ENCODE results near the gene MYO3B. TPM values are rescaled to one million over a fixed set of nuclear protein-coding genes. Genes with fewer than 3 reads are reported as not detected.

The MYO3B gene
- total and polyA plus RNA-seq, 2 donors (not counting 1 experiment from before 2014, with no cell fraction given), result not detected

DNA sequence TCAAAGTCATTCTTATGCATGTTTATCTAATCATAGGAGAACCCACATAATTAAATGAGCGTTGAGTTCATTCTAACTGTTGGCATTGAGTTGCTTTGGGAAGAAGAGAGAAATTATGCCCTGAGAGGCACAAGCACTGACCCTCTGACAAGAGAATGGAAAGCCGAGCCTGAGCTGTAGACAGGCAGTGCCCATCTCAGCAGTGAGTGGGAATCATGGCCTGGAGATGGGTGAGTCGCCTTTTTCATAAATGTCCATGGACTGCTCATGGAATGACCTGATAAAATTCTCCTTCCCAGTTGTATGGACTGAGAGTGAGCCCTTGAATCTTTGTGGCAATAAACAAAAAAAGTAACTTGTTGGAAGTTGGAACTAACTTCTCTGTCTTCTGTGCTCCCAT lies 21.4 kb upstream of the MYO3B start:
- Histone ChIP-seq H3K4me1 (ENCODE audit: control insufficient read depth in 2 of 2, insufficient read depth in 2 of 2, low read length in 2 of 2) (no peaks in the 10 kb centered on the region), H3K79me2 (ENCODE audit: control insufficient read depth, insufficient read depth, low read length) (no peaks in the 10 kb centered on the region), H3K9me3 (ENCODE audit: control extremely low read depth in 1 of 3, control insufficient read depth in 2 of 3, insufficient read depth in 1 of 3, low read length in 2 of 3) (peaks cover 0 to 3% (median 0%) of the 10 kb centered on the region in 3 donors), H3K36me3 (replicated peaks in 1 of 2; ENCODE audit: control extremely low read depth in 1 of 2, control insufficient read depth in 1 of 2, extremely low read depth in 1 of 2, insufficient read depth in 2 of 2, low read length in 1 of 2) (no peaks in the 10 kb centered on the region), H3K27ac (ENCODE audit: low read length in 2 of 2) (no peak overlapping the region), H3K4me3 (ENCODE audit: control extremely low read depth in 1 of 5, extremely low read depth in 1 of 5, insufficient read depth in 1 of 5, low read depth in 2 of 5, low read length in 4 of 5) (no peak overlapping the region), H3K4me2 (replicated peaks; ENCODE audit: low read depth, low read length, poor library complexity, severe bottlenecking) (no peak overlapping the region), H4K20me1 (ENCODE audit: control insufficient read depth, insufficient read depth, low read length, poor library complexity, severe bottlenecking) (no peaks in the 10 kb centered on the region), H3K27me3 (replicated peaks in 1 of 4; ENCODE audit: control extremely low read depth in 1 of 4, control insufficient read depth in 3 of 4, insufficient read depth in 4 of 4, low read length in 3 of 4) (no peaks in the 10 kb centered on the region), H3K9ac (ENCODE audit: low read length) (no peak overlapping the region), H2AFZ (ENCODE audit: insufficient read depth, low read depth, low read length, poor library complexity, severe bottlenecking) (no peak overlapping the region)
- intact Hi-C loops (cut with micrococcal nuclease), result no loop called here
- DNase-seq, result no peak
- TF ChIP-seq, protein P1, sequence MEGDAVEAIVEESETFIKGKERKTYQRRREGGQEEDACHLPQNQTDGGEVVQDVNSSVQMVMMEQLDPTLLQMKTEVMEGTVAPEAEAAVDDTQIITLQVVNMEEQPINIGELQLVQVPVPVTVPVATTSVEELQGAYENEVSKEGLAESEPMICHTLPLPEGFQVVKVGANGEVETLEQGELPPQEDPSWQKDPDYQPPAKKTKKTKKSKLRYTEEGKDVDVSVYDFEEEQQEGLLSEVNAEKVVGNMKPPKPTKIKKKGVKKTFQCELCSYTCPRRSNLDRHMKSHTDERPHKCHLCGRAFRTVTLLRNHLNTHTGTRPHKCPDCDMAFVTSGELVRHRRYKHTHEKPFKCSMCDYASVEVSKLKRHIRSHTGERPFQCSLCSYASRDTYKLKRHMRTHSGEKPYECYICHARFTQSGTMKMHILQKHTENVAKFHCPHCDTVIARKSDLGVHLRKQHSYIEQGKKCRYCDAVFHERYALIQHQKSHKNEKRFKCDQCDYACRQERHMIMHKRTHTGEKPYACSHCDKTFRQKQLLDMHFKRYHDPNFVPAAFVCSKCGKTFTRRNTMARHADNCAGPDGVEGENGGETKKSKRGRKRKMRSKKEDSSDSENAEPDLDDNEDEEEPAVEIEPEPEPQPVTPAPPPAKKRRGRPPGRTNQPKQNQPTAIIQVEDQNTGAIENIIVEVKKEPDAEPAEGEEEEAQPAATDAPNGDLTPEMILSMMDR (IDR thresholded peaks at IDR 0.05), result no peak
- TF ChIP-seq EZH2 (IDR thresholded peaks at IDR 0.05; ENCODE audit: borderline replicate concordance, insufficient read depth, low read depth, low read length, poor library complexity, severe bottlenecking), result no peak
- CTCF ChIA-PET, result no interaction called here
- Mint-ChIP-seq H3K4me1 (peaks cover 4% of the 10 kb centered on the region), H3K9me3 (ENCODE audit: insufficient read depth) (no peaks in the 10 kb centered on the region), H3K27ac (no peak overlapping the region), H3K4me3 (no peak overlapping the region), H3K27me3 (no peaks in the 10 kb centered on the region)
- 95% methylated on average over 2 of the region's 3 CpGs for WGBS (ENCODE audit: insufficient coverage)
- ATAC-seq (ENCODE audit: low read depth), result no peak
- POLR2A ChIA-PET, result no interaction called here

DNA sequence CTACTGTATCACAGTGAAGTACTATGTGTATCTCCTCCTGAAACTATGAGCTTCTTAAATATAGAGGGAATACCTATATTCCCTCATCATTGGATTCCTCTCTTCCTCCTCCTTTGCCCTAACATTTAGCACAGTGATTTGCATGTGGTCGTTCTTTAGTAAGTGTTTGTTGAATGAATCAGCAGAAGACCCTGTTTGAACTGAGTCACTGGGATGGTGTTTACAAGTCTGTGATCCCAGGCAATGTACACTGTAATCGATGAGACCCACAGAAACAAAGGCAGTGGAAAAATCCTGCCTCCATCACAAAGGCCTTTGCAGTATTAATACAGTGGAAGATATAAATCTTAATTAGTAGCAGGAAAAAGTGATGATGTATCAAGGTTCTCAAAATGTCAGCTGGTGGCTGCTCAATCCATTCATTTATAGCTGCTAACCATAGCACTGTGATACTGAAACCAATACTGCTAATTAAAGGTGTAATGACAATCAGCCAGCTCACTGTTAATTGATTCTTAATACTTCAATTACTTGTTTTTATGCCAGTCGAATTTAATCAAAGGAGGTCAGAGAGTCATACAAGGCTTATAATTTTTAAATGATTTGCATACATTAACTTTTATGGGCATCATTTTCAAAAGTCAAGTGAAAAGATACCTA lies 20.8 kb upstream of the MYO3B start:
- Histone ChIP-seq H3K27me3 (replicated peaks in 1 of 4; ENCODE audit: control extremely low read depth in 1 of 4, control insufficient read depth in 3 of 4, insufficient read depth in 4 of 4, low read length in 3 of 4) (no peaks in the 10 kb centered on the region), H3K4me3 (ENCODE audit: control extremely low read depth in 1 of 5, extremely low read depth in 1 of 5, insufficient read depth in 1 of 5, low read depth in 2 of 5, low read length in 4 of 5) (no peak overlapping the region), H3K9ac (ENCODE audit: low read length) (no peak overlapping the region), H3K79me2 (ENCODE audit: control insufficient read depth, insufficient read depth, low read length) (no peaks in the 10 kb centered on the region), H4K20me1 (ENCODE audit: control insufficient read depth, insufficient read depth, low read length, poor library complexity, severe bottlenecking) (no peaks in the 10 kb centered on the region), H3K9me3 (ENCODE audit: control extremely low read depth in 1 of 3, control insufficient read depth in 2 of 3, insufficient read depth in 1 of 3, low read length in 2 of 3) (peaks cover 0 to 3% (median 0%) of the 10 kb centered on the region in 3 donors), H3K27ac (ENCODE audit: low read length in 2 of 2) (no peak overlapping the region), H3K36me3 (replicated peaks in 1 of 2; ENCODE audit: control extremely low read depth in 1 of 2, control insufficient read depth in 1 of 2, extremely low read depth in 1 of 2, insufficient read depth in 2 of 2, low read length in 1 of 2) (no peaks in the 10 kb centered on the region), H3K4me2 (replicated peaks; ENCODE audit: low read depth, low read length, poor library complexity, severe bottlenecking) (no peak overlapping the region), H3K4me1 (ENCODE audit: control insufficient read depth in 2 of 2, insufficient read depth in 2 of 2, low read length in 2 of 2) (no peaks in the 10 kb centered on the region), H2AFZ (ENCODE audit: insufficient read depth, low read depth, low read length, poor library complexity, severe bottlenecking) (no peak overlapping the region)
- TF ChIP-seq EZH2 (IDR thresholded peaks at IDR 0.05; ENCODE audit: borderline replicate concordance, insufficient read depth, low read depth, low read length, poor library complexity, severe bottlenecking), result no peak
- TF ChIP-seq, protein P1 (IDR thresholded peaks at IDR 0.05), result no peak
- no peak overlapping the region for H3K4me3 Mint-ChIP-seq
- H3K27ac Mint-ChIP-seq, result no peak overlapping the region
- CTCF ChIA-PET, result no interaction called here
- DNase-seq, result no peak
- H3K9me3 Mint-ChIP-seq (ENCODE audit: insufficient read depth), result no peaks in the 10 kb centered on the region
- POLR2A ChIA-PET, result no interaction called here
- no peaks in the 10 kb centered on the region for H3K27me3 Mint-ChIP-seq
- H3K4me1 Mint-ChIP-seq, result peaks cover 4% of the 10 kb centered on the region
- intact Hi-C loops (cut with micrococcal nuclease), result no loop called here
- no peak for ATAC-seq (ENCODE audit: low read depth)
- WGBS (ENCODE audit: insufficient coverage), result no CpG with 5 or more reads among the region's 3 CpGs

Measured in B cell (primary cell).